Liver (tissue), 9 donors: ENCODE measurements around the gene OSBP2. TPM values are rescaled to one million over a fixed set of nuclear protein-coding genes. Genes with fewer than 3 reads are reported as not detected.

Experiments
- DNase-seq: peaks from one replicate; pipeline ENCODE4 v3.0.0-alpha.2; 2017; ENCODE audit warnings: low spot score
- H3K27ac ChIP-seq, 2 donors: one replicate each; pipeline ENCODE4 v1.7.0; 2013; ENCODE audit warnings: inconsistent platforms in 2 of 2, low read length in 2 of 2, control low read depth in 1 of 2, low read depth in 1 of 2, mild to moderate bottlenecking in 1 of 2
- H3K27me3 ChIP-seq, 4 donors: one replicate each; pipeline versions ENCODE4 v1.6.1 to v1.7.0; 2013; ENCODE audit warnings: low read length in 3 of 4, inconsistent platforms in 1 of 4, mild to moderate bottlenecking in 1 of 4, moderate library complexity in 1 of 4; ENCODE audit not compliant: control insufficient read depth in 4 of 4, insufficient read depth in 4 of 4
- H3K36me3 ChIP-seq, 4 donors: one replicate each; pipeline versions ENCODE4 v1.6.1 to v1.7.0; 2013; ENCODE audit warnings: low read length in 3 of 4, mild to moderate bottlenecking in 3 of 4, low read depth in 1 of 4, moderate library complexity in 1 of 4; ENCODE audit not compliant: control insufficient read depth in 4 of 4, insufficient read depth in 3 of 4
- H3K4me1 ChIP-seq, 4 donors: one replicate each; pipeline versions ENCODE4 v1.6.1 to v1.7.0; 2013; ENCODE audit warnings: low read length in 3 of 4, mild to moderate bottlenecking in 3 of 4, moderate library complexity in 1 of 4; ENCODE audit not compliant: control insufficient read depth in 4 of 4, insufficient read depth in 4 of 4
- H3K4me3 ChIP-seq, 3 donors: one replicate each; pipeline versions ENCODE4 v1.6.1 to v1.7.0; 2013; ENCODE audit warnings: low read length in 3 of 3, control low read depth in 1 of 3, low read depth in 1 of 3, mild to moderate bottlenecking in 1 of 3
- H3K9ac ChIP-seq, 2 donors: one replicate each; pipeline ENCODE4 v1.7.0; 2013; ENCODE audit warnings: low read length in 2 of 2, mild to moderate bottlenecking in 2 of 2, moderate library complexity in 2 of 2, control low read depth in 1 of 2, low read depth in 1 of 2
- H3K9me3 ChIP-seq, 4 donors: one replicate each; pipeline versions ENCODE4 v1.6.1 to v1.7.0; 2013; ENCODE audit warnings: low read length in 3 of 4; ENCODE audit not compliant: control insufficient read depth in 4 of 4
- EGR1 ChIP-seq, 2 donors: IDR thresholded peaks; 2 replicates each; pipeline ENCODE4 v1.6.1; 2016 to 2018; ENCODE audit warnings: antibody characterized with exemption in 2 of 2, low read depth in 2 of 2
- FOXA1 ChIP-seq: IDR thresholded peaks from 2 replicates; pipeline ENCODE4 v1.6.1; 2016; ENCODE audit warnings: antibody characterized with exemption
- FOXA2 ChIP-seq: IDR thresholded peaks from 2 replicates; pipeline ENCODE4 v1.6.1; 2016; ENCODE audit warnings: antibody characterized with exemption
- GABPA ChIP-seq, 2 donors: IDR thresholded peaks in 1 of 2; conservative IDR thresholded peaks in 1 of 2; 2 replicates each; pipeline ENCODE4 v1.6.1; 2016; ENCODE audit warnings: antibody characterized with exemption in 2 of 2, mild to moderate bottlenecking in 1 of 2, moderate library complexity in 1 of 2
- HNF4A ChIP-seq, 2 donors: conservative IDR thresholded peaks; 2 replicates each; pipeline ENCODE4 v1.6.1; 2016; ENCODE audit warnings: antibody characterized with exemption in 2 of 2, mild to moderate bottlenecking in 2 of 2
- HNF4G ChIP-seq: IDR thresholded peaks from 2 replicates; pipeline ENCODE4 v1.6.1; 2016; ENCODE audit warnings: antibody characterized with exemption
- JUND ChIP-seq, 2 donors: IDR thresholded peaks; 2 replicates each; pipeline ENCODE4 v1.6.1; 2016; ENCODE audit warnings: antibody characterized with exemption in 2 of 2
- NR2F2 ChIP-seq: IDR thresholded peaks from 2 replicates; pipeline ENCODE4 v1.6.1; 2016; ENCODE audit warnings: antibody characterized with exemption
- RAD21 ChIP-seq, 2 donors: IDR thresholded peaks; 2 replicates each; pipeline ENCODE4 v1.6.1; 2016; ENCODE audit warnings: antibody characterized with exemption in 2 of 2, mild to moderate bottlenecking in 2 of 2
- RXRA ChIP-seq, 2 donors: IDR thresholded peaks; 2 replicates each; pipeline ENCODE4 v1.6.1; 2017 to 2018; ENCODE audit warnings: antibody characterized with exemption in 2 of 2, mild to moderate bottlenecking in 1 of 2
- SP1 ChIP-seq: IDR thresholded peaks from 2 replicates; pipeline ENCODE4 v1.6.1; 2018; ENCODE audit warnings: antibody characterized with exemption, mild to moderate bottlenecking
- TAF1 ChIP-seq: conservative IDR thresholded peaks from 2 replicates; pipeline ENCODE4 v1.6.1; 2016; ENCODE audit warnings: antibody characterized with exemption, mild to moderate bottlenecking
- YY1 ChIP-seq: IDR thresholded peaks from 2 replicates; pipeline ENCODE4 v1.6.1; 2016; ENCODE audit warnings: antibody characterized with exemption, mild to moderate bottlenecking
- WGBS: extraction: QIAGEN DNeasy Blood & Tissue Kit; methylation state at CpG from one replicate; pipeline ENCODE4 v1.1.7; 2013; 5-methylcytosine and 5-hydroxymethylcytosine counted together
- polyA plus RNA-seq, 2 donors: library from polyadenylated mRNA; stranded (reverse) in 1 of 2; unstranded in 1 of 2; fragments of 200-250 nt in 1 of 2; fragments of >200 nt in 1 of 2; fragmentation: Nextera tagmentation in 1 of 2; extraction: Ambion mirVana in 1 of 2; gene quantifications; one replicate each; pipeline versions ENCODE4 v1.2.1 to v1.2.3, GENCODE V29; 2013 to 2015
- total RNA-seq, 2 donors: library from RNA; depleted of rRNA; stranded (reverse); fragments of >200 nt; gene quantifications; one replicate each; pipeline ENCODE4 v1.2.3, GENCODE V29; 2014
- TF ChIP-seq, protein P1 (sequence below): IDR thresholded peaks from 2 replicates; pipeline ENCODE4 v1.6.1; 2016; ENCODE audit warnings: antibody characterized with exemption
- TF ChIP-seq, protein P2 (sequence below): IDR thresholded peaks from 2 replicates; pipeline ENCODE4 v1.6.1; 2016; ENCODE audit warnings: antibody characterized with exemption
- TF ChIP-seq, protein P3 (sequence below): fragments of 150-350 bp; IDR thresholded peaks from 2 replicates; pipeline ENCODE4 v1.5.1; 2017; ENCODE audit warnings: improper control_type of control experiment, low read depth, low read length; ENCODE audit not compliant: missing input control
- TF ChIP-seq, protein P4 (sequence below): IDR thresholded peaks from 2 replicates; pipeline ENCODE4 v1.6.1; 2016; ENCODE audit warnings: antibody characterized with exemption, mild to moderate bottlenecking
- TF ChIP-seq, protein P5 (sequence below): IDR thresholded peaks from 2 replicates; pipeline ENCODE4 v1.6.1; 2016; ENCODE audit warnings: antibody characterized with exemption
- donor health status: healthy.
- donor health status: healthy.
- donor health status: healthy.
- donor health status: healthy.
- donor health status: healthy.

Gene OSBP2
- total and polyA plus RNA-seq, 4 donors: 0.43 to 192 (median 0.86) TPM

DNA sequence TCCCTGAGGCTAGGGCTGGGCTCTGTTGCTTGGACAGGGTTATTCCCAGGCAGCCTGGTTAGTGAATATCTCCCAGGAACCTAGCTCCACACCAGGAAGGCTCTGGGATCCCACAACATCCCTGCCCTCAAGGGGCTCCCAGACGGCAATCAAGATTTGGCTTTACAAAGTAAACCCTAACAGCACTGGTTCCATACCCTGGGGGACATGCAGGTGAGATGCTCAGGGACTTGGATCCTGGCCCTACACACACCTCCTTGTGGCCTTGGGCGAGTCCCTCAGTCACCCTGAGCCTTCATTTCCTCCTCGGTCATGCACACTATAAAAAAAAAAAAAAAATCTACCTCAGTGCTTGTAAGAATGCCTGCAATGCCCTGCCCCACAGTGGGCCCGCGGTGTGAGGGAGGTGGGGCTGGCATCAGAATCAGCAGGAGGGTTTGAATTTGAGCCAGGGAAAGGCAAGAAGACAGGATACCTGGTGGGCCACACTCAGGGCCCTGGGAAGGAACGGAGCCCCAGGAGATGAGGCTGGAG lies 187.6 kb downstream of the OSBP2 start:
- WGBS: 83% methylated on average over 6 of the region's 6 CpGs
- no peak overlapping the region for H3K4me3 ChIP-seq
- H3K36me3 ChIP-seq: no peaks in the 10 kb centered on the region
- H3K4me1 ChIP-seq: peaks cover 0 to 14% (median 9%) of the 10 kb centered on the region in 4 donors
- H3K27ac ChIP-seq: no peak overlapping the region
- no peak for DNase-seq
- no peak overlapping the region for H3K9ac ChIP-seq
- TF ChIP-seq HNF4A (conservative IDR thresholded peaks at IDR 0.05): no peak
- TF ChIP-seq NR2F2: no peak
- no peak for TF ChIP-seq YY1
- no peak for TF ChIP-seq GABPA (IDR thresholded peaks at IDR 0.05 in 1 of 2, conservative IDR thresholded peaks at IDR 0.05 in 1 of 2)
- TF ChIP-seq HNF4G: no peak
- TF ChIP-seq JUND (IDR thresholded peaks at IDR 0.05): no peak
- TF ChIP-seq, protein P1, sequence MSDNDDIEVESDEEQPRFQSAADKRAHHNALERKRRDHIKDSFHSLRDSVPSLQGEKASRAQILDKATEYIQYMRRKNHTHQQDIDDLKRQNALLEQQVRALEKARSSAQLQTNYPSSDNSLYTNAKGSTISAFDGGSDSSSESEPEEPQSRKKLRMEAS: no peak
- TF ChIP-seq TAF1: no peak
- no peak for TF ChIP-seq SP1
- TF ChIP-seq, protein P2, sequence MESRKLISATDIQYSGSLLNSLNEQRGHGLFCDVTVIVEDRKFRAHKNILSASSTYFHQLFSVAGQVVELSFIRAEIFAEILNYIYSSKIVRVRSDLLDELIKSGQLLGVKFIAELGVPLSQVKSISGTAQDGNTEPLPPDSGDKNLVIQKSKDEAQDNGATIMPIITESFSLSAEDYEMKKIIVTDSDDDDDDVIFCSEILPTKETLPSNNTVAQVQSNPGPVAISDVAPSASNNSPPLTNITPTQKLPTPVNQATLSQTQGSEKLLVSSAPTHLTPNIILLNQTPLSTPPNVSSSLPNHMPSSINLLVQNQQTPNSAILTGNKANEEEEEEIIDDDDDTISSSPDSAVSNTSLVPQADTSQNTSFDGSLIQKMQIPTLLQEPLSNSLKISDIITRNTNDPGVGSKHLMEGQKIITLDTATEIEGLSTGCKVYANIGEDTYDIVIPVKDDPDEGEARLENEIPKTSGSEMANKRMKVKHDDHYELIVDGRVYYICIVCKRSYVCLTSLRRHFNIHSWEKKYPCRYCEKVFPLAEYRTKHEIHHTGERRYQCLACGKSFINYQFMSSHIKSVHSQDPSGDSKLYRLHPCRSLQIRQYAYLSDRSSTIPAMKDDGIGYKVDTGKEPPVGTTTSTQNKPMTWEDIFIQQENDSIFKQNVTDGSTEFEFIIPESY: no peak
- TF ChIP-seq, protein P3, sequence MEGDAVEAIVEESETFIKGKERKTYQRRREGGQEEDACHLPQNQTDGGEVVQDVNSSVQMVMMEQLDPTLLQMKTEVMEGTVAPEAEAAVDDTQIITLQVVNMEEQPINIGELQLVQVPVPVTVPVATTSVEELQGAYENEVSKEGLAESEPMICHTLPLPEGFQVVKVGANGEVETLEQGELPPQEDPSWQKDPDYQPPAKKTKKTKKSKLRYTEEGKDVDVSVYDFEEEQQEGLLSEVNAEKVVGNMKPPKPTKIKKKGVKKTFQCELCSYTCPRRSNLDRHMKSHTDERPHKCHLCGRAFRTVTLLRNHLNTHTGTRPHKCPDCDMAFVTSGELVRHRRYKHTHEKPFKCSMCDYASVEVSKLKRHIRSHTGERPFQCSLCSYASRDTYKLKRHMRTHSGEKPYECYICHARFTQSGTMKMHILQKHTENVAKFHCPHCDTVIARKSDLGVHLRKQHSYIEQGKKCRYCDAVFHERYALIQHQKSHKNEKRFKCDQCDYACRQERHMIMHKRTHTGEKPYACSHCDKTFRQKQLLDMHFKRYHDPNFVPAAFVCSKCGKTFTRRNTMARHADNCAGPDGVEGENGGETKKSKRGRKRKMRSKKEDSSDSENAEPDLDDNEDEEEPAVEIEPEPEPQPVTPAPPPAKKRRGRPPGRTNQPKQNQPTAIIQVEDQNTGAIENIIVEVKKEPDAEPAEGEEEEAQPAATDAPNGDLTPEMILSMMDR: no peak
- TF ChIP-seq FOXA2: no peak
- no peak for TF ChIP-seq EGR1 (IDR thresholded peaks at IDR 0.05; ENCODE audit: low read depth in 2 of 2)
- H3K27me3 ChIP-seq: no peaks in the 10 kb centered on the region
- no peaks in the 10 kb centered on the region for H3K9me3 ChIP-seq

DNA sequence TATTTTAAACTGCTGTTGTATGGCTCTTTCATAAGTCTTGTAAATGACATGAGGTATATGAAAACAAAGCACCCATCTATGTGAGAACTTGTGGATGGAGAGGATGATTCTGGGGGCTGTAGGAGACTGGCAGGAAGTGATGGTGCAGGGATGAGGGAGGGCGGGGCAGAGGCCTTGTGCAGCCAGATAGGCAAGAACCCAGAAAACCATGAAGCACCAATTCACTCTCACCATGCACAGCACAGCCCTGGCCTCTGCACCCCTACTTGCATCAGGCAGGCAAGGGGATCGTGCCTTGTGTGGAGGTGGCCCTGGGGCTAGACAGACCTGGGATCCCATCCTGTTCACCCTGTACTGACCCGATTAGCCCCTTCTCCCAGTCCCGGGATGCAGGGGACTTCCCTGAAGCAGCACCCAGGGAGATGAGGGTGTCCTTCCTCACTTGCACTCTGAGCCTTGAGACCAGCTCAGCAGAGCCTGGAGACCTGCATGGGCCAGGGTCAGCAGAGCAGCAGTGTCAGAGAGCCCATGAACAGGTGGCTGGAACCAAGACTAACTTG lies 188.4 kb downstream of the OSBP2 start:
- TF ChIP-seq HNF4G (no peak), YY1 (no peak), RXRA (IDR thresholded peaks at IDR 0.05) (no peak), GABPA (IDR thresholded peaks at IDR 0.05 in 1 of 2, conservative IDR thresholded peaks at IDR 0.05 in 1 of 2) (no peak), FOXA2 (no peak), RAD21 (IDR thresholded peaks at IDR 0.05) (no peak), SP1 (no peak), NR2F2 (no peak), FOXA1 (no peak), HNF4A (conservative IDR thresholded peaks at IDR 0.05) (no peak), TAF1 (no peak)
- TF ChIP-seq, protein P3: no peak
- TF ChIP-seq, protein P4, sequence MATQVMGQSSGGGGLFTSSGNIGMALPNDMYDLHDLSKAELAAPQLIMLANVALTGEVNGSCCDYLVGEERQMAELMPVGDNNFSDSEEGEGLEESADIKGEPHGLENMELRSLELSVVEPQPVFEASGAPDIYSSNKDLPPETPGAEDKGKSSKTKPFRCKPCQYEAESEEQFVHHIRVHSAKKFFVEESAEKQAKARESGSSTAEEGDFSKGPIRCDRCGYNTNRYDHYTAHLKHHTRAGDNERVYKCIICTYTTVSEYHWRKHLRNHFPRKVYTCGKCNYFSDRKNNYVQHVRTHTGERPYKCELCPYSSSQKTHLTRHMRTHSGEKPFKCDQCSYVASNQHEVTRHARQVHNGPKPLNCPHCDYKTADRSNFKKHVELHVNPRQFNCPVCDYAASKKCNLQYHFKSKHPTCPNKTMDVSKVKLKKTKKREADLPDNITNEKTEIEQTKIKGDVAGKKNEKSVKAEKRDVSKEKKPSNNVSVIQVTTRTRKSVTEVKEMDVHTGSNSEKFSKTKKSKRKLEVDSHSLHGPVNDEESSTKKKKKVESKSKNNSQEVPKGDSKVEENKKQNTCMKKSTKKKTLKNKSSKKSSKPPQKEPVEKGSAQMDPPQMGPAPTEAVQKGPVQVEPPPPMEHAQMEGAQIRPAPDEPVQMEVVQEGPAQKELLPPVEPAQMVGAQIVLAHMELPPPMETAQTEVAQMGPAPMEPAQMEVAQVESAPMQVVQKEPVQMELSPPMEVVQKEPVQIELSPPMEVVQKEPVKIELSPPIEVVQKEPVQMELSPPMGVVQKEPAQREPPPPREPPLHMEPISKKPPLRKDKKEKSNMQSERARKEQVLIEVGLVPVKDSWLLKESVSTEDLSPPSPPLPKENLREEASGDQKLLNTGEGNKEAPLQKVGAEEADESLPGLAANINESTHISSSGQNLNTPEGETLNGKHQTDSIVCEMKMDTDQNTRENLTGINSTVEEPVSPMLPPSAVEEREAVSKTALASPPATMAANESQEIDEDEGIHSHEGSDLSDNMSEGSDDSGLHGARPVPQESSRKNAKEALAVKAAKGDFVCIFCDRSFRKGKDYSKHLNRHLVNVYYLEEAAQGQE: no peak
- TF ChIP-seq, protein P5, sequence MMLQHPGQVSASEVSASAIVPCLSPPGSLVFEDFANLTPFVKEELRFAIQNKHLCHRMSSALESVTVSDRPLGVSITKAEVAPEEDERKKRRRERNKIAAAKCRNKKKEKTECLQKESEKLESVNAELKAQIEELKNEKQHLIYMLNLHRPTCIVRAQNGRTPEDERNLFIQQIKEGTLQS: no peak
- TF ChIP-seq, protein P2: no peak
- TF ChIP-seq, protein P1: no peak
- Histone ChIP-seq H3K9ac (no peak overlapping the region), H3K36me3 (no peaks in the 10 kb centered on the region), H3K4me1 (peaks cover 0 to 14% (median 9%) of the 10 kb centered on the region in 4 donors), H3K27ac (no peak overlapping the region), H3K4me3 (no peak overlapping the region), H3K9me3 (no peaks in the 10 kb centered on the region), H3K27me3 (no peaks in the 10 kb centered on the region)
- DNase-seq: peak; percentile 79
- WGBS: 92% methylated on average over 4 of the region's 4 CpGs
